A549 (cell line): ENCODE results near the gene SURF2. TPM values are rescaled to one million over a fixed set of nuclear protein-coding genes. Genes with fewer than 3 reads are reported as not detected.

ENCODE experiments used
- ATAC-seq, 2 experiments: fragments of 200-7000 bp in 1 of 2; fragments of >200 bp in 1 of 2; cut with Nextera tagmentation in 1 of 2; cut with Tn5 transposase in 1 of 2; 3 replicates each; pipeline versions ENCODE4 v1.8.0 to v1.9.1; 2018 to 2020; ENCODE audit warnings: mild to moderate bottlenecking in 1 of 2, moderate library complexity in 1 of 2
- CTCF ChIA-PET: fragments of 300-600 bp; sonication (Branson Sonifier 250); formaldehyde crosslinking; extraction: SDS; loops from one replicate; lab custom pipeline; 2021; ENCODE audit warnings: antibody characterized with exemption, inconsistent platforms; lab: Yijun Ruan, JAX
- POLR2A ChIA-PET: fragments of 350-600 bp; formaldehyde crosslinking; extraction: SDS; loops from one replicate; lab custom pipeline; 2021; ENCODE audit warnings: antibody characterized with exemption, inconsistent platforms; lab: Yijun Ruan, JAX
- DNase-seq, 2 experiments: peaks; one replicate each; pipeline versions ENCODE4 v3.0.0 to v3.0.0-alpha.2; 2011 to 2016; ENCODE audit warnings: low read depth in 1 of 2, low spot score in 1 of 2
- FAIRE-seq: peaks from 2 replicates; lab custom pipeline; 2011; peaks lifted over from hg19 to GRCh38; lab: Jason Lieb, UNC
- H3K27ac ChIP-seq, 2 experiments: fragments of >200 bp; sonication (Bioruptor Twin); formaldehyde crosslinking; 3 replicates each; pipeline ENCODE4 v1.5.1; 2016 to 2017
- H3K4me1 ChIP-seq: fragments of >200 bp; sonication (Bioruptor Twin); formaldehyde crosslinking; 3 replicates; pipeline ENCODE4 v1.6.1; 2016
- H3K4me2 ChIP-seq: fragments of >200 bp; sonication (Bioruptor Twin); formaldehyde crosslinking; 3 replicates; pipeline ENCODE4 v1.6.1; 2016
- H3K4me3 ChIP-seq: fragments of >200 bp; sonication (Bioruptor Twin); formaldehyde crosslinking; 3 replicates; pipeline ENCODE4 v1.5.1; 2016
- H3K9me3 ChIP-seq: fragments of >200 bp; sonication (Bioruptor Twin); formaldehyde crosslinking; 3 replicates; pipeline ENCODE4 v1.6.1; 2016
- ATOH8 ChIP-seq: fragments of 250-450 bp; sonication (Bioruptor Pico); IDR thresholded peaks from 2 replicates; pipeline ENCODE4 v1.5.0; 2020; ENCODE audit warnings: low read depth, mild to moderate bottlenecking, moderate library complexity
- BCL3 ChIP-seq: fragments of >200 bp; sonication (Bioruptor Twin); formaldehyde crosslinking; IDR thresholded peaks from 3 replicates; pipeline ENCODE4 v1.6.1; 2016
- BHLHE40 ChIP-seq: IDR thresholded peaks from 2 replicates; pipeline ENCODE4 v1.6.1; 2012; ENCODE audit warnings: low read depth, low read length, inconsistent platforms
- CEBPB ChIP-seq, 2 experiments: fragments of >200 bp in 1 of 2; sonication (Bioruptor Twin) in 1 of 2; formaldehyde crosslinking in 1 of 2; IDR thresholded peaks; 2 replicates each; pipeline ENCODE4 v1.6.1; 2012 to 2016
- CHD4 ChIP-seq: fragments of 200-600 bp; sonication (generic); IDR thresholded peaks from 2 replicates; pipeline ENCODE4 v1.6.1; 2016; ENCODE audit warnings: antibody characterized with exemption, mild to moderate bottlenecking, borderline replicate concordance
- EP300 ChIP-seq, 2 experiments: fragments of >200 bp; sonication (Bioruptor Twin); formaldehyde crosslinking; IDR thresholded peaks; 2 replicates in 1 of 2; 3 replicates in 1 of 2; pipeline ENCODE4 v1.6.1; 2016 to 2017
- GATA3 ChIP-seq: IDR thresholded peaks from 2 replicates; pipeline ENCODE4 v1.6.1; 2012; ENCODE audit warnings: borderline replicate concordance
- HDAC2 ChIP-seq: fragments of 200-600 bp; sonication (generic); IDR thresholded peaks from 2 replicates; pipeline ENCODE4 v1.6.1; 2016
- HES2 ChIP-seq: fragments of >200 bp; sonication (Bioruptor Twin); formaldehyde crosslinking; IDR thresholded peaks from 2 replicates; pipeline ENCODE4 v1.6.1; 2016
- HOXA7 ChIP-seq: fragments of 250-450 bp; sonication (Bioruptor Pico); IDR thresholded peaks from 2 replicates; pipeline ENCODE4 v1.5.0; 2020; ENCODE audit warnings: mild to moderate bottlenecking, moderate library complexity
- KDM5A ChIP-seq: fragments of 200-600 bp; sonication (generic); IDR thresholded peaks from 2 replicates; pipeline ENCODE4 v1.6.1; 2016; ENCODE audit warnings: antibody characterized with exemption, mild to moderate bottlenecking
- MAFK ChIP-seq: fragments of 450-650 bp; IDR thresholded peaks from 2 replicates; pipeline ENCODE4 v1.6.1; 2014; ENCODE audit not compliant: partially characterized antibody
- MYC ChIP-seq: IDR thresholded peaks from 2 replicates; pipeline ENCODE4 v1.6.1; 2012; ENCODE audit warnings: mild to moderate bottlenecking, inconsistent platforms, low read length, improper control_type of control experiment, borderline replicate concordance
- NPAS2 ChIP-seq: fragments of 250-450 bp; sonication (Bioruptor Pico); IDR thresholded peaks from 2 replicates; pipeline ENCODE4 v1.8.0; 2022; ENCODE audit warnings: mild to moderate bottlenecking, moderate library complexity, borderline replicate concordance
- PBX3 ChIP-seq: IDR thresholded peaks from 2 replicates; pipeline ENCODE4 v1.6.1; 2012
- POLR2A ChIP-seq: IDR thresholded peaks from 2 replicates; pipeline ENCODE4 v1.6.1; 2012; ENCODE audit warnings: mild to moderate bottlenecking, low read length
- POLR2AphosphoS2 ChIP-seq: conservative IDR thresholded peaks from 2 replicates; pipeline ENCODE4 v1.6.1; 2012; ENCODE audit warnings: low read length, improper control_type of control experiment, inconsistent platforms
- RCOR1 ChIP-seq: fragments of 150-350 bp; IDR thresholded peaks from 2 replicates; pipeline ENCODE4 v1.6.1; 2014; ENCODE audit warnings: antibody characterized with exemption, low read length, low read depth
- TP53 ChIP-seq: fragments of 250-450 bp; sonication (Bioruptor Pico); IDR thresholded peaks from 2 replicates; pipeline ENCODE4 v1.5.0; 2021; ENCODE audit warnings: mild to moderate bottlenecking, moderate library complexity
- ZFP36 ChIP-seq: fragments of 450-650 bp; IDR thresholded peaks from 2 replicates; pipeline ENCODE4 v1.6.1; 2014; ENCODE audit warnings: borderline replicate concordance; ENCODE audit not compliant: partially characterized antibody
- WGBS: methylation state at CpG from one replicate; pipeline ENCODE4 v1.1.6; 2017; ENCODE audit errors: missing lambda C conversion rate; 5-methylcytosine and 5-hydroxymethylcytosine counted together
- polyA plus RNA-seq, 4 experiments: library from polyadenylated mRNA; depleted of rRNA in 3 of 4; stranded (reverse); fragments of >200 nt; fragmentation: RNase III in 1 of 4; extraction: RNeasy Plus Mini Kit Qiagen cat#74134 plus additional on column Dnase treatment in 1 of 4; gene quantifications; 2 replicates in 3 of 4; 3 replicates in 1 of 4; pipeline ENCODE4 v1.2.3, GENCODE V29; 2011 to 2017
- TF ChIP-seq, protein P1 (sequence below): fragments of 200-600 bp; sonication (generic); IDR thresholded peaks from 2 replicates; pipeline ENCODE4 v1.6.1; 2016; ENCODE audit warnings: antibody characterized with exemption, mild to moderate bottlenecking, moderate library complexity
- TF ChIP-seq, protein P2 (sequence below): IDR thresholded peaks from 2 replicates; pipeline ENCODE4 v1.6.1; 2012

Gene SURF2
- polyA plus RNA-seq, 2 of the 4 experiments (the other 2 are of a cell fraction): 25.2 to 34.9 TPM

DNA sequence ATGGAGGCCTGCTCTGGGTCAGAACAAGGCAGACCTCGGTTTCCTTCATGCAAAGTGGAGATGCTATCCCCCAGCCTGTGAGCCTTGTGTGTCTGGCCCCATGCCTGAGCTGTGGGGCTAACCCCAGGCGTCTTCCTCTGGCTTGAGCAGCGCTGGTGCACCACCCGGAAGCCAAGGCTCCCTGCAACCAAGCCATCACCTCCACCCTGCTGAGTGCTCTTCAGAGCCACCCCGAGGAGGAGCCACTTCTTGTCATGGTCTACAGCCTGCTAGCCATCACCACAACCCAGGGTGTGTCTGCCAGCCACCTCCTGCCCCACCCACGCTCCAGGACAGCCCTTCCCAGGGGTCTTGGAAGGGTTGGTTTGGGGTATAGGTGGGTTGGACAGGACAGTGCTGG, 45.2 kb downstream of the SURF2 start:
- TF ChIP-seq PBX3 (no peak), ATOH8 (no peak), POLR2AphosphoS2 (no peak), RCOR1 (no peak)
- no peak overlapping the region for H3K4me2 ChIP-seq
- H3K27ac ChIP-seq: no peak overlapping the region
- ChIA-PET CTCF (interaction anchor here (0.6 to 4.9 kb wide), 3 partner anchors 15 to 209 kb away, joined by 3 to 45 read pairs (median 5); partner anchors contain the start of gene REXO4), POLR2A (no interaction called here)
- ATAC-seq (no peak), FAIRE-seq (no peak), DNase-seq (no peak)
- H3K9me3 ChIP-seq: no peaks in the 10 kb centered on the region
- no peaks in the 10 kb centered on the region for H3K4me1 ChIP-seq
- WGBS: 67% methylated on average over 2 of the region's 6 CpGs
- no peak overlapping the region for H3K4me3 ChIP-seq

DNA sequence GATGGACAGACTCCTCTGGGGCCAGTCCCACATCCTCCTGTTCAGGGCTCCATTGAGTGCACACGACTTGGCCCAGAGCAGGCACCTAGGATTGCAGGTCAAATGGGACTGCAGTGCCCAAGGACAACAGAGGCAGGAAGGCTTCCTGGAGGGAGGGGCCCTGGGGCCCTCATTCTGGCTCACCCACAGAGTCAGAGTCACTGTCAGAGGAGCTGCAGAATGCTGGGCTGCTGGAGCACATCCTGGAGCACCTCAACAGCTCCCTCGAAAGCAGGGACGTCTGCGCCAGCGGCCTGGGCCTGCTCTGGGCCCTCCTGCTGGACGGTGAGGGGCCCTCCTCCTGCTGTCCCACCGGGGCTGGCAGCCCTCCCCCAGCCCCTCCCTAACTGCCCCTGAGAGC, 46.3 kb downstream of the SURF2 start:
- no peak for ATAC-seq
- Histone ChIP-seq H3K4me3 (no peak overlapping the region), H3K4me2 (no peak overlapping the region), H3K9me3 (no peaks in the 10 kb centered on the region), H3K4me1 (no peaks in the 10 kb centered on the region), H3K27ac (no peak overlapping the region)
- no peak for TF ChIP-seq MYC
- no peak for TF ChIP-seq CEBPB (IDR thresholded peaks at IDR 0.05)
- no peak for TF ChIP-seq POLR2A
- TF ChIP-seq KDM5A: no peak
- TF ChIP-seq BCL3: no peak
- TF ChIP-seq NPAS2 (CRISPR knock-in tag): no peak
- TF ChIP-seq ATOH8: no peak
- TF ChIP-seq TP53 (CRISPR knock-in tag): no peak
- TF ChIP-seq GATA3: no peak
- no peak for TF ChIP-seq HDAC2
- no peak for TF ChIP-seq MAFK
- no peak for TF ChIP-seq BHLHE40
- no peak for TF ChIP-seq ZFP36
- TF ChIP-seq, protein P1, sequence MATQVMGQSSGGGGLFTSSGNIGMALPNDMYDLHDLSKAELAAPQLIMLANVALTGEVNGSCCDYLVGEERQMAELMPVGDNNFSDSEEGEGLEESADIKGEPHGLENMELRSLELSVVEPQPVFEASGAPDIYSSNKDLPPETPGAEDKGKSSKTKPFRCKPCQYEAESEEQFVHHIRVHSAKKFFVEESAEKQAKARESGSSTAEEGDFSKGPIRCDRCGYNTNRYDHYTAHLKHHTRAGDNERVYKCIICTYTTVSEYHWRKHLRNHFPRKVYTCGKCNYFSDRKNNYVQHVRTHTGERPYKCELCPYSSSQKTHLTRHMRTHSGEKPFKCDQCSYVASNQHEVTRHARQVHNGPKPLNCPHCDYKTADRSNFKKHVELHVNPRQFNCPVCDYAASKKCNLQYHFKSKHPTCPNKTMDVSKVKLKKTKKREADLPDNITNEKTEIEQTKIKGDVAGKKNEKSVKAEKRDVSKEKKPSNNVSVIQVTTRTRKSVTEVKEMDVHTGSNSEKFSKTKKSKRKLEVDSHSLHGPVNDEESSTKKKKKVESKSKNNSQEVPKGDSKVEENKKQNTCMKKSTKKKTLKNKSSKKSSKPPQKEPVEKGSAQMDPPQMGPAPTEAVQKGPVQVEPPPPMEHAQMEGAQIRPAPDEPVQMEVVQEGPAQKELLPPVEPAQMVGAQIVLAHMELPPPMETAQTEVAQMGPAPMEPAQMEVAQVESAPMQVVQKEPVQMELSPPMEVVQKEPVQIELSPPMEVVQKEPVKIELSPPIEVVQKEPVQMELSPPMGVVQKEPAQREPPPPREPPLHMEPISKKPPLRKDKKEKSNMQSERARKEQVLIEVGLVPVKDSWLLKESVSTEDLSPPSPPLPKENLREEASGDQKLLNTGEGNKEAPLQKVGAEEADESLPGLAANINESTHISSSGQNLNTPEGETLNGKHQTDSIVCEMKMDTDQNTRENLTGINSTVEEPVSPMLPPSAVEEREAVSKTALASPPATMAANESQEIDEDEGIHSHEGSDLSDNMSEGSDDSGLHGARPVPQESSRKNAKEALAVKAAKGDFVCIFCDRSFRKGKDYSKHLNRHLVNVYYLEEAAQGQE: no peak
- TF ChIP-seq, protein P2, sequence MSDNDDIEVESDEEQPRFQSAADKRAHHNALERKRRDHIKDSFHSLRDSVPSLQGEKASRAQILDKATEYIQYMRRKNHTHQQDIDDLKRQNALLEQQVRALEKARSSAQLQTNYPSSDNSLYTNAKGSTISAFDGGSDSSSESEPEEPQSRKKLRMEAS: no peak
- no peak for TF ChIP-seq EP300 (IDR thresholded peaks at IDR 0.05)
- no peak for TF ChIP-seq HOXA7 (CRISPR knock-in tag)
- no peak for TF ChIP-seq HES2
- no peak for TF ChIP-seq CHD4
- no peak for FAIRE-seq
- no peak for DNase-seq
- ChIA-PET POLR2A (no interaction called here), CTCF (interaction anchor here (0.6 to 4.9 kb wide), 13 partner anchors 10 to 222 kb away, joined by 3 to 45 read pairs (median 4); partner anchors contain the start of gene REXO4)
- WGBS: no CpG with 5 or more reads among the region's 7 CpGs
